Stomach smooth muscle (tissue), 2 donors: ENCODE data around the gene TIGIT.
"Not testable (repeated sequence)": the region's sequence is repeated elsewhere in the genome, so short reads cannot be mapped to it uniquely, and the experiment has no call there.

ENCODE experiments used
- H3K27ac ChIP-seq: one replicate; pipeline ENCODE4 v1.7.0; 2013; ENCODE audit warnings: mild to moderate bottlenecking, low read length, inconsistent platforms
- H3K27me3 ChIP-seq, 2 donors: one replicate each; pipeline ENCODE4 v1.7.0; 2013; ENCODE audit warnings: low read length in 2 of 2; ENCODE audit not compliant: insufficient read depth in 2 of 2, control insufficient read depth in 1 of 2
- H3K36me3 ChIP-seq, 2 donors: one replicate each; pipeline ENCODE4 v1.7.0; 2013; ENCODE audit warnings: low read length in 2 of 2; ENCODE audit not compliant: control insufficient read depth in 2 of 2, insufficient read depth in 2 of 2
- H3K4me1 ChIP-seq: one replicate; pipeline ENCODE4 v1.7.0; 2013; ENCODE audit warnings: low read length; ENCODE audit not compliant: control insufficient read depth, insufficient read depth
- H3K4me3 ChIP-seq, 2 donors: one replicate each; pipeline ENCODE4 v1.7.0; 2013; ENCODE audit warnings: low read length in 2 of 2
- H3K9ac ChIP-seq, 2 donors: one replicate each; pipeline ENCODE4 v1.7.0; 2013; ENCODE audit warnings: low read length in 2 of 2, mild to moderate bottlenecking in 1 of 2
- H3K9me3 ChIP-seq, 2 donors: one replicate each; pipeline ENCODE4 v1.7.0; 2013; ENCODE audit warnings: low read length in 2 of 2; ENCODE audit not compliant: control insufficient read depth in 2 of 2
- donor health status: healthy.
- donor health status: Pancreatic carcinoma.

TIGIT gene

GRCh38 chr3:114293838-114294535, at the start of gene TIGIT:
TIGIT (plus strand) TSS chr3:114294028; CDS start chr3:114294062, 34 bp downstream.
- Histone ChIP-seq H3K4me3 (no peak within 1 kb of the TSS), H3K4me1 (no peaks in the 10 kb centered on the region), H3K27ac (no peak within 1 kb of the TSS), H3K9me3 (no peaks in the 10 kb centered on the region), H3K27me3 (peaks cover 0 to 2% of the 10 kb centered on the region in 2 donors), H3K9ac (no peak within 1 kb of the TSS), H3K36me3 (no peaks in the 10 kb centered on the region)

GRCh38 chr3:114252954-114253353, 40.9 kb upstream of the TIGIT start:
- no peaks in the 10 kb centered on the region for H3K9me3 ChIP-seq
- no peak overlapping the region for H3K27ac ChIP-seq
- H3K36me3 ChIP-seq, result no peaks in the 10 kb centered on the region
- H3K9ac ChIP-seq, result no peak overlapping the region
- H3K4me1 ChIP-seq, result no peaks in the 10 kb centered on the region
- no peak overlapping the region for H3K4me3 ChIP-seq
- no peaks in the 10 kb centered on the region for H3K27me3 ChIP-seq

DNA sequence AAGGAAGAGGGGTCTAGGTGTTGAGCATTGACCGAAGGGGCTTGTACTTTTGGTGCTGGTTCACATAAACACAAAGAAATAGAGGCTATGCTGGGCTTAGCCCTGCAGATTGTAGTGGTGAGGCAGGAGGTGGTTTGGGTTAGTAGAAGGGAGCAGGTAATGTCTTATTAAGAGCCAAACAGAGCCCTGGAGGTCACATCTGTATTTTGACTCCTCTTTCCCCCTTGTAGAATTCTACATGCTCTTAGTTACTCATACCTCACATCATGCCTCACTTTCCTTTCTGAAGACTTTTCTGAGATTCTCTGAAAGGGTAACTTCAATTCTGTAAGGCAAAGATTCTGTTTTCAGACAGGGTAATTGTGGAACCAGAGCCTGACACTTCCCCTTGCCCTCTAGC, 40.3 kb upstream of the TIGIT start:
- Histone ChIP-seq H3K9me3 (no peaks in the 10 kb centered on the region), H3K36me3 (no peaks in the 10 kb centered on the region), H3K4me3 (no peak overlapping the region), H3K27ac (no peak overlapping the region), H3K9ac (no peak overlapping the region), H3K27me3 (no peaks in the 10 kb centered on the region), H3K4me1 (no peaks in the 10 kb centered on the region)

GRCh38 chr3:114259566-114259965, 34.3 kb upstream of the TIGIT start:
- Histone ChIP-seq H3K36me3 (no peaks in the 10 kb centered on the region), H3K9me3 (no peaks in the 10 kb centered on the region), H3K4me1 (no peaks in the 10 kb centered on the region), H3K27ac (no peak overlapping the region), H3K4me3 (no peak overlapping the region), H3K27me3 (no peaks in the 10 kb centered on the region), H3K9ac (no peak overlapping the region)

DNA sequence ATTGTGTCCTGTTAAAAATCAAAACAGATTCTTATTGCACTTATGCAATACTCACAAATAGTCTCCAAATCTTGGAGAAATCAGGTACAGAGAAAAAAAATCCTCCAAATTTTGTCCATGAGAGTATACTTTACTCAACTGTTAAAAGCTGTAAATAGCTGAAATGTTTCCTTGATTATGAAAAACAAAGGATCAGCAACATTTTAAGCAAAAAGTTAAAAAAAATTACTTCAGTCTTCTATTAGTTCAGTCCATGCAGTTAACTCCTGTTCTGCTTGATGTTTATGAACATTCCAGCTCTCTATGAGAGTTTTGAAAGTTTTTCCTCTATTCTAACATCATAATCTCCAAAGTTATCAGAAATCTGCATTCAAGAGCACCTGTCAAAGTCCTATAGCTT, 33.7 kb upstream of the TIGIT start:
- no peak overlapping the region for H3K4me3 ChIP-seq
- no peak overlapping the region for H3K9ac ChIP-seq

DNA sequence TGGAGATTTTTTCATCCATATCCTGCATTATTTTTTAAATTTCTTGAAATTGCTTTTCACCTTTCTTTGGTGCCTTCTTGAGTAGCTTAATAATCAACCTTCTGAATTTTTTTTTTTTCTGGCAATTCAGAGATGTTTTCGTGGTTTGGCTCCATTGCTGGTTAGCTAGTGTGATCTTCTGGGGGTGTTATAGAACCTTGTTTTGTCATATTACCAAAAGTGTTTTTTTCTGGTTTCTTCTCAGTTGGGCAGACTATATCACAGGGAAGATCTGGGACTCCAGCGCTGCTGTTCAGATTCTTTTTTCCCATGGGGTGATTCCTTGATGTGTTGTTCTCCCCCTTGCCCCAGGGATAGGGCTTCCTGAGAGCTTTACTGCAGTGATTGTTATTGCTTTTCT, 23.8 kb upstream of the TIGIT start:
- Histone ChIP-seq H3K36me3 (no peaks in the 10 kb centered on the region), H3K27me3 (no peaks in the 10 kb centered on the region), H3K9me3 (peaks cover 0 to 6% of the 10 kb centered on the region in 2 donors), H3K9ac (no peak overlapping the region), H3K27ac (no peak overlapping the region), H3K4me1 (no peaks in the 10 kb centered on the region), H3K4me3 (no peak overlapping the region)

More for the DNA sequence above, 33.7 kb upstream of the TIGIT start:
- Histone ChIP-seq H3K4me1 (no peaks in the 10 kb centered on the region), H3K27me3 (no peaks in the 10 kb centered on the region), H3K36me3 (no peaks in the 10 kb centered on the region), H3K9me3 (no peaks in the 10 kb centered on the region), H3K27ac (no peak overlapping the region)

DNA sequence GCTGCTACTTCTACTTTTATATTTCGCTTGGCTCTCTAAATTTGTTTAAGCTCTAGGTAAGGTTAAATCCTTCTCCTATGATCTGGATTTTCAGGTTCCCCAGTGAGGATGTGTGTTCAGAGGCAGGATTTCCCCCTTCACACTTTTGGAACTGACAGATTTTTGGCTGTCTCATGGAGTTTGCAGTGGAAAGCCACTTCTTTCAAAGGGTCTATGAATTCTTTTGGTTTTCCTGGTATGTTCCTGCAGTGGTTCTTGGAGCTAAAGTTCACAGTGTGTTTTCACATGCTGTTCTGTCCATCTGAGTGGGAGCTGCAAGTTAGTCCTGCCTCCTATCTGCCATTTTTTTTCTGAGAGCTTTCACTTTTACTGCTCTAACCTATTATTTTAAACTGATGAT, 21.6 kb upstream of the TIGIT start:
- H3K9me3 ChIP-seq, result peaks cover 0 to 6% of the 10 kb centered on the region in 2 donors
- H3K27me3 ChIP-seq, result no peaks in the 10 kb centered on the region
- no peak overlapping the region for H3K9ac ChIP-seq
- H3K36me3 ChIP-seq, result no peaks in the 10 kb centered on the region
- no peak overlapping the region for H3K27ac ChIP-seq
- no peaks in the 10 kb centered on the region for H3K4me1 ChIP-seq
- H3K4me3 ChIP-seq, result no peak overlapping the region

DNA sequence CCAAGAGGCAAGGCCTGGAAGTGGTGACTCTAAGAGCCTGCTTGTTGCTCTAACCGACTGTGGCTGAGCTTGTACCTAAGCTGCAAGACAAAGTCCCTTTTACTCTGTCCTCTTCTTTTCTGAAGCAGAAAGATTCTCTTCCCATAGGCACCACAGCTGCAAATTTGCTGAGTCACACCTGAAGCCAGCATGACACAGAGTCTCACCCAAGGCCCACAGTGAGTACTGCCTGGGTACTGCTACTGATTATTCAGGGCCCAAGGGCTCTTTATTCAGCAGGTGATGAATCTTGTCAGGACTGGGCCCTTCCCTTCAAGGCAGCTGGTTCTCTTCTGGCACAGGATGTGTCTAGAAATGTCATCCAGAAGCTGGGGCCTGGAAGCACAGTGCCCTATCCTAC, 18.9 kb upstream of the TIGIT start:
- Histone ChIP-seq H3K9ac (no peak overlapping the region), H3K4me1 (no peaks in the 10 kb centered on the region), H3K9me3 (peaks cover 0 to 5% of the 10 kb centered on the region in 2 donors), H3K36me3 (no peaks in the 10 kb centered on the region), H3K27ac (no peak overlapping the region), H3K4me3 (no peak overlapping the region), H3K27me3 (no peaks in the 10 kb centered on the region)

- not testable (repeated sequence) for H3K9me3 ChIP-seq, H3K27me3 ChIP-seq, H3K4me1 ChIP-seq, H3K27ac ChIP-seq, H3K4me3 ChIP-seq, H3K9ac ChIP-seq, H3K36me3 ChIP-seq
Observed at GRCh38 chr3:114276856-114277255, 17.0 kb upstream of the TIGIT start.

DNA sequence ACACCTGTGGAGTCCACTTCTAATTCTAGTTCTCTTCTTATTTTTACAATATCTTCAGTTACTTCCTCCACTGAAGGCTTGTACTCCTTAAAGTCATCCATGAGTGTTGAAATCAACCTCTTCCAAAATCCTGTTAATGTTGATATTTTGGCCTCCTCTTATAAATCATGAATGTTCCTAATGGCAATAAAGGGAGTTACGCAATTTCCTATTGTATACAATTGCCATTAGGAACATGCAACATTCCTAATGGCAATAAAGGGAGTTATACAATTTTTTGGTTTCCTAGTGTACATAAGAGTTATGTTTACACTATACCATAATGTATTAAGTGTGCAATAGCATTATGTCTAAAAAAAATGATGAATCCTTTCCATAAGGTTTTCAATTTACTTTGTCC, 9.2 kb upstream of the TIGIT start:
- Histone ChIP-seq H3K4me3 (no peak overlapping the region), H3K27me3 (no peaks in the 10 kb centered on the region), H3K27ac (no peak overlapping the region), H3K9me3 (no peaks in the 10 kb centered on the region), H3K4me1 (no peaks in the 10 kb centered on the region), H3K9ac (no peak overlapping the region), H3K36me3 (no peaks in the 10 kb centered on the region)

DNA sequence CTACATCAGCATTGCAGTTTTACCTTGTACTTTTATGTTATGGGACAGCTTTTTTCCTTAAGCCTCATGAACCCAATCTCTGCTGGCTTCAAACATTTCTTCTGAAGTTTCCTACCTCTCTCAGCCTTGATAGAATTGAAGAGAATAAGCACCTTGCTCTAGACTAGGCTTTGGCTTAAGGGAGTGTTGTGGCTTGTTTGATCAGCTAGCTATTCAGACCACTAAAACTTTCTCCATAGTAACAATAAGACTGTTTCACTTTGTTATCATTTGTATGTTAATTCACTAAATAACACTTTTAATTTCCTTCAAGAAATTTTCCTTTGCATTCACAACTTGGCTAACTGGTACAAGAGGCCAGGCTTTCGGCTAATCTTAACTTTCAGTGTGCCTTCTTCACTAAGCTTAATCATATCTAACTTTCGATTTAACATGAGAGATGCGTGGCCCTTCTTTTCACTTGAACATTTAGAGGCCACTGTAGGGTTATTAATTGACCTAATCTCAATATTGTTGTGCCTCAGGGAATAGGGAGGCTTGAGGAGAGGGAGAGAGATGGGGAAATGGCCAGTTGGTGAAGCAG, 8.1 kb upstream of the TIGIT start:
- H3K27me3 ChIP-seq, result no peaks in the 10 kb centered on the region
- H3K9ac ChIP-seq, result no peak overlapping the region
- no peak overlapping the region for H3K27ac ChIP-seq
- no peaks in the 10 kb centered on the region for H3K9me3 ChIP-seq
- no peak overlapping the region for H3K4me3 ChIP-seq
- H3K4me1 ChIP-seq, result no peaks in the 10 kb centered on the region
- no peaks in the 10 kb centered on the region for H3K36me3 ChIP-seq
